K562 (cell line): Measurements from ENCODE around the gene AP1G1. TPM values are rescaled to one million over a fixed set of nuclear protein-coding genes. Genes with fewer than 3 reads are reported as not detected.
A peak's percentile ranks its signal among the peaks of the same experiment; 100 is the strongest.

Experiments
- ATAC-seq: fragments of 200-7000 bp; cut with Tn5 transposase; 3 replicates; pipeline ENCODE4 v1.9.1; 2020; ENCODE audit warnings: moderate library complexity
- BruUV-seq: library from RNA; stranded (reverse); fragments of 400-500 nt; replicated peaks from 2 replicates; lab custom pipeline; 2021; lab: Mats Ljungman, UMichigan
- CTCF ChIA-PET: fragments of 300-600 bp; formaldehyde crosslinking; extraction: SDS; loops from one replicate; lab custom pipeline; 2021; ENCODE audit warnings: low intra/inter-chr PET ratio; lab: Yijun Ruan, JAX
- POLR2A ChIA-PET: fragments of 300-600, 350-650 bp; sonication (Branson Sonifier 250); formaldehyde crosslinking; extraction: SDS; loops from one replicate; lab custom pipeline; 2021; ENCODE audit warnings: antibody characterized with exemption, inconsistent platforms; lab: Yijun Ruan, JAX
- DNase-seq, 4 experiments: peaks; one replicate each; pipeline versions ENCODE4 v3.0.0 to v3.0.0-alpha.2; 2011 to 2018; ENCODE audit warnings: low spot score in 3 of 4, mixed read lengths in 3 of 4; ENCODE audit errors: extremely low read depth in 1 of 4
- FAIRE-seq: peaks from 2 replicates; lab custom pipeline; 2011; peaks lifted over from hg19 to GRCh38; lab: Jason Lieb, UNC
- H2AFZ ChIP-seq: 2 replicates; pipeline ENCODE4 v1.6.0; 2011; ENCODE audit warnings: low read depth, low read length, control low read depth, inconsistent platforms
- H3K27ac ChIP-seq: fragments of 200-600 bp; 3 replicates; pipeline ENCODE4 v1.8.0; 2011; ENCODE audit warnings: low read depth, mild to moderate bottlenecking, control low read depth, inconsistent platforms, low read length, moderate library complexity, mixed read lengths; ENCODE audit errors: extremely low read depth
- H3K27me3 ChIP-seq, 2 experiments: fragments of 300-600 bp in 1 of 2; 2 replicates in 1 of 2; 3 replicates in 1 of 2; pipeline versions ENCODE4 v1.6.0 to v1.8.0; 2011; ENCODE audit warnings: inconsistent platforms in 2 of 2, low read length in 2 of 2, mild to moderate bottlenecking in 1 of 2, mixed read lengths in 1 of 2, moderate library complexity in 1 of 2; ENCODE audit not compliant: control insufficient read depth in 2 of 2, insufficient read depth in 2 of 2
- H3K36me3 ChIP-seq: fragments of 300-600 bp; 3 replicates; pipeline ENCODE4 v1.8.0; 2011; ENCODE audit warnings: mild to moderate bottlenecking, low read length, inconsistent platforms; ENCODE audit not compliant: control insufficient read depth, insufficient read depth
- H3K4me1 ChIP-seq, 2 experiments: fragments of 200-600 bp in 1 of 2; replicated peaks in 1 of 2; 2 replicates in 1 of 2; 3 replicates in 1 of 2; pipeline versions ENCODE4 v1.5.1 to v1.8.0; 2011; ENCODE audit warnings: inconsistent platforms in 2 of 2, low read length in 2 of 2, mild to moderate bottlenecking in 1 of 2, mixed read lengths in 1 of 2, moderate library complexity in 1 of 2; ENCODE audit not compliant: control insufficient read depth in 2 of 2, insufficient read depth in 2 of 2
- H3K4me2 ChIP-seq: 2 replicates; pipeline ENCODE4 v1.6.1; 2011; ENCODE audit warnings: low read length, control low read depth, inconsistent platforms, mixed read lengths; ENCODE audit not compliant: insufficient read depth
- H3K4me3 ChIP-seq: fragments of 200-600 bp; sonication (generic), shearing (Covaris generic); 2 replicates; pipeline ENCODE4 v1.5.1; 2016; ENCODE audit warnings: control low read depth, inconsistent platforms
- H3K79me2 ChIP-seq: fragments of 200-600 bp; 3 replicates; pipeline ENCODE4 v1.8.0; 2011; ENCODE audit warnings: low read length, inconsistent platforms; ENCODE audit not compliant: control insufficient read depth, insufficient read depth
- H3K9ac ChIP-seq, 2 experiments: 2 replicates each; pipeline versions ENCODE4 v1.6.0 to v1.6.1; 2011; ENCODE audit warnings: low read depth in 2 of 2, low read length in 2 of 2, control low read depth in 1 of 2, inconsistent platforms in 1 of 2, mild to moderate bottlenecking in 1 of 2, mixed read lengths in 1 of 2; ENCODE audit not compliant: insufficient read depth in 1 of 2
- H3K9me1 ChIP-seq: one replicate; pipeline ENCODE4 v1.6.0; 2011; ENCODE audit warnings: inconsistent platforms, mild to moderate bottlenecking, low read length, moderate library complexity; ENCODE audit not compliant: control insufficient read depth, insufficient read depth
- H3K9me3 ChIP-seq: replicated peaks from 2 replicates; pipeline ENCODE4 v1.5.1; 2011; ENCODE audit warnings: low read depth, low read length, inconsistent platforms; ENCODE audit not compliant: control insufficient read depth, insufficient read depth
- H4K20me1 ChIP-seq: replicated peaks from 2 replicates; pipeline ENCODE4 v1.6.1; 2011; ENCODE audit warnings: low read length, inconsistent platforms, mixed read lengths; ENCODE audit not compliant: control insufficient read depth, insufficient read depth
- HMGN3 ChIP-seq: IDR thresholded peaks from 2 replicates; pipeline ENCODE4 v1.6.1; 2011; ENCODE audit warnings: borderline replicate concordance, low read depth, mild to moderate bottlenecking, mixed read lengths, low read length; ENCODE audit not compliant: insufficient read length; ENCODE audit errors: extremely low read depth
- LARP7 ChIP-seq: fragments of 450-650 bp; IDR thresholded peaks from 2 replicates; pipeline ENCODE4 v1.6.1; 2016
- PHF20 ChIP-seq: fragments of 450-650 bp; IDR thresholded peaks from 2 replicates; pipeline ENCODE4 v1.6.1; 2018; ENCODE audit not compliant: partially characterized antibody
- TSC22D4 ChIP-seq: fragments of 450-650 bp; IDR thresholded peaks from 2 replicates; pipeline ENCODE4 v1.6.1; 2016; ENCODE audit warnings: missing genetic modification characterization, missing biosample characterization, control low read depth
- ZBED1 ChIP-seq: IDR thresholded peaks from 2 replicates; pipeline ENCODE4 v1.6.1; 2014
- ZEB2 ChIP-seq: fragments of 450-650 bp; IDR thresholded peaks from 2 replicates; pipeline ENCODE4 v1.6.1; 2016
- ZNF23 ChIP-seq: fragments of 250-450 bp; sonication (Bioruptor Pico); IDR thresholded peaks from 2 replicates; pipeline ENCODE4 v1.4.0; 2020; ENCODE audit warnings: mild to moderate bottlenecking
- in situ Hi-C: fragments of 300-500 bp; cut with MboI; formaldehyde crosslinking; loops from 4 replicates; pipeline ENCODE4 v1.15.0; 2018; ENCODE audit warnings: inconsistent platforms, mixed read lengths
- intact Hi-C: fragments of 100-400 bp; cut with micrococcal nuclease; formaldehyde crosslinking; loops from 2 replicates; pipeline ENCODE4 v1.14.2; 2022
- polyA plus RNA-seq, 8 experiments: library from polyadenylated mRNA; depleted of rRNA in 4 of 8; stranded (reverse) in 5 of 8; unstranded in 3 of 8; fragments of >200 nt; fragmentation: Nextera tagmentation in 2 of 8; fragmentation: Illumina TruSeq in 1 of 8; extraction: Ambion mirVana in 2 of 8; extraction: Trizol in 1 of 8; gene quantifications; 2 replicates each; pipeline versions ENCODE4 v1.2.1 to v1.2.3, GENCODE V29; 2011 to 2014; ENCODE audit warnings: inconsistent platforms in 1 of 8, missing spikeins in 1 of 8
- total RNA-seq, 7 experiments: library from RNA; depleted of rRNA in 6 of 7; stranded (reverse); fragments of >200 nt in 6 of 7; fragmentation: Illumina TruSeq in 2 of 7; extraction: Trizol in 2 of 7; gene quantifications; 2 replicates each; pipeline versions ENCODE4 v1.2.1 to v1.2.3, GENCODE V29; 2011 to 2021; ENCODE audit warnings: low replicate concordance in 1 of 7
- TF ChIP-seq, protein P1 (sequence below): IDR thresholded peaks from 2 replicates; pipeline ENCODE4 v1.6.1; 2016; ENCODE audit warnings: missing genetic modification characterization, missing compliant biosample characterization

Gene AP1G1
- total and polyA plus RNA-seq, 9 of the 15 experiments (the other 6 are each of a cell fraction or from before 2014, with no cell fraction given): 7.0 to 59.2 (median 42.0) TPM

DNA sequence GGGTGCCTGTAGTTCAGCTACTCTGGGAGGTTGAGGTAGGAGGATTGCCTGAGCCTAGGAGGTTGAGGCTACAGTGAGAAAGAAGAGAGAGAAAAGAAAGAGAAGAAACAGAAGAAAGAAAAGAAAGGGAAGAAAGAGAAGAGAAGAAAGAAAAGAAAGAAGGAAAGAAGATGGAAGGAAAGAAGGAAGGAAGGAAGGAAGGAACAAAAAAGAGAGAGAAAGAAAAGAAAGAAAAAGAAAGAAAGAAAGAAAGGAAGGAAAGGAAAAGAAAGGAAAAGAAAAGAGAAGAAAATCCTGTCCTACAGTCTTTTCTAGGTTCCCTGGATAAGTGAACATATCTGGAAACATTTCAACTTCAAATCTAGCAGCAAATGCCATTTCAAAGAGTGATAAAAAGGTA is 54.5 kb downstream of the AP1G1 start:
- Histone ChIP-seq H3K27ac (no peak overlapping the region), H3K4me2 (no peak overlapping the region), H3K4me3 (no peak overlapping the region), H2AFZ (no peak overlapping the region), H3K9ac (no peak overlapping the region), H3K4me1 (no peaks in the 10 kb centered on the region), H4K20me1 (no peaks in the 10 kb centered on the region), H3K9me1 (no peaks in the 10 kb centered on the region), H3K27me3 (no peaks in the 10 kb centered on the region), H3K9me3 (no peaks in the 10 kb centered on the region), H3K79me2 (no peaks in the 10 kb centered on the region), H3K36me3 (peaks cover 86% of the 10 kb centered on the region)
- no peak for ATAC-seq
- BruUV-seq: no TSS peak
- ChIA-PET CTCF (no interaction called here), POLR2A (no interaction called here)
- DNase-seq: no peak
- intact Hi-C loops: no loop called here
- FAIRE-seq: no peak
- in situ Hi-C loops: no loop called here
- TF ChIP-seq TSC22D4 (no peak), ZBED1 (no peak), LARP7 (0 out of 2 replicates have a peak, but pooled peaks have one; percentile 29), ZEB2 (no peak), PHF20 (no peak), HMGN3 (no peak), ZNF23 (CRISPR knock-in tag) (no peak)
- TF ChIP-seq, protein P1, sequence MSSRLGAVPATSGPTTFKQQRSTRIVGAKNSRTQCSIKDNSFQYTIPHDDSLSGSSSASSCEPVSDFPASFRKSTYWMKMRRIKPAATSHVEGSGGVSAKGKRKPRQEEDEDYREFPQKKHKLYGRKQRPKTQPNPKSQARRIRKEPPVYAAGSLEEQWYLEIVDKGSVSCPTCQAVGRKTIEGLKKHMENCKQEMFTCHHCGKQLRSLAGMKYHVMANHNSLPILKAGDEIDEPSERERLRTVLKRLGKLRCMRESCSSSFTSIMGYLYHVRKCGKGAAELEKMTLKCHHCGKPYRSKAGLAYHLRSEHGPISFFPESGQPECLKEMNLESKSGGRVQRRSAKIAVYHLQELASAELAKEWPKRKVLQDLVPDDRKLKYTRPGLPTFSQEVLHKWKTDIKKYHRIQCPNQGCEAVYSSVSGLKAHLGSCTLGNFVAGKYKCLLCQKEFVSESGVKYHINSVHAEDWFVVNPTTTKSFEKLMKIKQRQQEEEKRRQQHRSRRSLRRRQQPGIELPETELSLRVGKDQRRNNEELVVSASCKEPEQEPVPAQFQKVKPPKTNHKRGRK: peak; percentile 89
